WTC11 (cell line): ENCODE measurements around the gene IFI16. TPM values are rescaled to one million over a fixed set of nuclear protein-coding genes. Genes with fewer than 3 reads are reported as not detected.

Source experiments
- ATAC-seq: fragments of 200-7000 bp; cut with Tn5 transposase; 2 replicates; pipeline ENCODE4 v1.10.0; 2021; ENCODE audit warnings: mild to moderate bottlenecking, moderate library complexity
- CTCF ChIA-PET: fragments of 300-600 bp; sonication (Branson Sonifier 250); formaldehyde crosslinking; loops from one replicate; lab custom pipeline; 2021; ENCODE audit warnings: antibody characterized with exemption; lab: Charles Lee
- POLR2A ChIA-PET: fragments of 350-600 bp; sonication (Branson Sonifier 250); formaldehyde crosslinking; loops from one replicate; lab custom pipeline; 2021; ENCODE audit warnings: antibody characterized with exemption; lab: Charles Lee
- DNase-seq: peaks from one replicate; pipeline ENCODE4 v3.0.0; 2021; ENCODE audit warnings: low spot score
- H3K27ac Mint-ChIP-seq: 2 replicates; pipeline ENCODE4 v1.8.0; 2021; ENCODE audit warnings: mixed read lengths
- H3K27me3 Mint-ChIP-seq: 2 replicates; pipeline ENCODE4 v1.8.0; 2021; ENCODE audit warnings: low read depth, mild to moderate bottlenecking, moderate library complexity, mixed read lengths
- H3K36me3 Mint-ChIP-seq: 2 replicates; pipeline ENCODE4 v1.8.0; 2021; ENCODE audit warnings: mixed read lengths
- H3K4me1 Mint-ChIP-seq: 2 replicates; pipeline ENCODE4 v1.8.0; 2022; ENCODE audit warnings: mixed read lengths
- H3K4me3 Mint-ChIP-seq: 2 replicates; pipeline ENCODE4 v1.8.0; 2021; ENCODE audit warnings: mild to moderate bottlenecking, moderate library complexity, mixed read lengths
- H3K9me3 Mint-ChIP-seq: 2 replicates; pipeline ENCODE4 v1.8.0; 2021; ENCODE audit warnings: mixed read lengths
- AFF4 ChIP-seq: sonication (generic); formaldehyde crosslinking; IDR thresholded peaks from 2 replicates; pipeline ENCODE4 v1.8.1; 2023; ENCODE audit warnings: mild to moderate bottlenecking, missing genetic modification reagents, borderline replicate concordance
- ATF3 ChIP-seq: sonication (generic); formaldehyde crosslinking; conservative IDR thresholded peaks from 2 replicates; pipeline ENCODE4 v1.8.1; 2022; ENCODE audit warnings: mild to moderate bottlenecking, missing genetic modification reagents
- CREB1 ChIP-seq: sonication (generic); formaldehyde crosslinking; IDR thresholded peaks from 2 replicates; pipeline ENCODE4 v1.8.0; 2023; ENCODE audit warnings: mild to moderate bottlenecking, missing genetic modification reagents
- FOXJ3 ChIP-seq: sonication (generic); formaldehyde crosslinking; IDR thresholded peaks from 2 replicates; pipeline ENCODE4 v1.9.0; 2021; ENCODE audit warnings: missing genetic modification reagents, mild to moderate bottlenecking, borderline replicate concordance
- GTF2I ChIP-seq: fragments of 250-450 bp; sonication (Bioruptor Pico); conservative IDR thresholded peaks from 2 replicates; pipeline ENCODE4 v1.4.0; 2021; ENCODE audit warnings: mild to moderate bottlenecking
- IRF1 ChIP-seq: sonication (generic); formaldehyde crosslinking; IDR thresholded peaks from 2 replicates; pipeline ENCODE4 v1.8.0; 2023; ENCODE audit warnings: missing genetic modification reagents
- IRF2 ChIP-seq: sonication (generic); formaldehyde crosslinking; IDR thresholded peaks from 2 replicates; pipeline ENCODE4 v1.8.0; 2022; ENCODE audit warnings: low read depth, missing genetic modification reagents, borderline replicate concordance
- JAZF1 ChIP-seq: fragments of 250-450 bp; sonication (Bioruptor Pico); IDR thresholded peaks from 2 replicates; pipeline ENCODE4 v1.9.0; 2021; ENCODE audit warnings: moderate library complexity, mild to moderate bottlenecking, inconsistent platforms
- NR1H2 ChIP-seq: sonication (generic); formaldehyde crosslinking; IDR thresholded peaks from 2 replicates; pipeline ENCODE4 v1.9.0; 2021; ENCODE audit warnings: mild to moderate bottlenecking, moderate library complexity, missing genetic modification reagents
- NR2C2 ChIP-seq: sonication (generic); formaldehyde crosslinking; IDR thresholded peaks from 2 replicates; pipeline ENCODE4 v1.8.0; 2022; ENCODE audit warnings: mild to moderate bottlenecking, missing genetic modification reagents
- NR3C1 ChIP-seq: sonication (generic); formaldehyde crosslinking; conservative IDR thresholded peaks from 2 replicates; pipeline ENCODE4 v1.8.1; 2023; ENCODE audit warnings: low read depth, mild to moderate bottlenecking, missing genetic modification reagents
- OVOL2 ChIP-seq: fragments of 250-450 bp; sonication (Bioruptor Pico); IDR thresholded peaks from 2 replicates; pipeline ENCODE4 v1.9.0; 2021; ENCODE audit warnings: mild to moderate bottlenecking, borderline replicate concordance
- RELA ChIP-seq: sonication (generic); formaldehyde crosslinking; IDR thresholded peaks from 2 replicates; pipeline ENCODE4 v1.8.1; 2022; ENCODE audit warnings: missing genetic modification reagents, mild to moderate bottlenecking, borderline replicate concordance
- RORB ChIP-seq: fragments of 250-450 bp; sonication (Bioruptor Pico); IDR thresholded peaks from 2 replicates; pipeline ENCODE4 v1.9.0; 2021; ENCODE audit warnings: mild to moderate bottlenecking
- ZNF232 ChIP-seq: sonication (generic); formaldehyde crosslinking; IDR thresholded peaks from 2 replicates; pipeline ENCODE4 v1.8.0; 2022; ENCODE audit warnings: mild to moderate bottlenecking, missing genetic modification reagents
- ZNF396 ChIP-seq: fragments of 250-450 bp; sonication (Bioruptor Pico); IDR thresholded peaks from 2 replicates; pipeline ENCODE4 v1.8.0; 2021; ENCODE audit warnings: mild to moderate bottlenecking, moderate library complexity, borderline replicate concordance
- ZNF512 ChIP-seq: sonication (generic); formaldehyde crosslinking; IDR thresholded peaks from 2 replicates; pipeline ENCODE4 v1.8.1; 2022; ENCODE audit warnings: missing genetic modification reagents, borderline replicate concordance
- ZNF671 ChIP-seq: fragments of 250-450 bp; sonication (Bioruptor Pico); IDR thresholded peaks from 2 replicates; pipeline ENCODE4 v1.8.0; 2021; ENCODE audit warnings: mild to moderate bottlenecking
- total RNA-seq: library from RNA; stranded (reverse); gene quantifications from 3 replicates; pipeline ENCODE4 v1.2.3, GENCODE V29; 2021

Gene IFI16
- total RNA-seq, 1 experiment from 2014 or later, result 3.2 TPM

- DNase-seq (no peak), ATAC-seq (no peak)
- Mint-ChIP-seq H3K4me3 (no peak overlapping the region), H3K27me3 (peaks cover 49% of the 10 kb centered on the region)
- POLR2A ChIA-PET, result no interaction called here
- CTCF ChIA-PET, result no interaction called here
- TF ChIP-seq NR3C1, result no peak
- no peak for TF ChIP-seq GTF2I
- TF ChIP-seq IRF2, result no peak
- TF ChIP-seq FOXJ3 (CRISPR knock-in tag), result no peak
- TF ChIP-seq OVOL2, result no peak
- TF ChIP-seq IRF1, result no peak
- TF ChIP-seq, all 79 proteins: peak for 0
- Mint-ChIP-seq H3K27ac (no peak overlapping the region), H3K4me1 (peaks cover 27% of the 10 kb centered on the region), H3K36me3 (no peaks in the 10 kb centered on the region), H3K9me3 (peaks cover 9% of the 10 kb centered on the region; the same call in 1 of the 2 replicates)
These were observed 4.4 kb downstream of the IFI16 start for GRCh38 chr1:159014003-159014571.

GRCh38 chr1:159014851-159015250, 5.1 kb downstream of the IFI16 start:
- Mint-ChIP-seq H3K4me3 (no peak overlapping the region), H3K27ac (no peak overlapping the region), H3K27me3 (peaks cover 43% of the 10 kb centered on the region), H3K36me3 (no peaks in the 10 kb centered on the region), H3K4me1 (peaks cover 23% of the 10 kb centered on the region), H3K9me3 (peaks cover 9% of the 10 kb centered on the region; the same call in 1 of the 2 replicates)
- CTCF ChIA-PET, result no interaction called here
- POLR2A ChIA-PET, result no interaction called here
- no peak for DNase-seq
- no peak for ATAC-seq
- TF ChIP-seq ZNF512 (CRISPR knock-in tag), result no peak
- no peak for TF ChIP-seq ZNF232 (CRISPR knock-in tag)
- TF ChIP-seq ZNF671 (CRISPR knock-in tag), result no peak
- TF ChIP-seq ATF3 (CRISPR knock-in tag), result no peak
- no peak for TF ChIP-seq RELA
- TF ChIP-seq AFF4 (CRISPR knock-in tag), result no peak
- no peak for TF ChIP-seq NR2C2 (CRISPR knock-in tag)
- TF ChIP-seq NR3C1, result no peak
- no peak for TF ChIP-seq RORB (CRISPR knock-in tag)
- TF ChIP-seq JAZF1 (CRISPR knock-in tag), result no peak
- TF ChIP-seq NR1H2 (CRISPR knock-in tag), result no peak

GRCh38 chr1:159015440-159015909, 5.8 kb downstream of the IFI16 start:
- ATAC-seq, result peak; percentile 64
- Mint-ChIP-seq H3K4me3 (no peak overlapping the region), H3K27me3 (peaks cover 40% of the 10 kb centered on the region), H3K27ac (no peak overlapping the region), H3K36me3 (no peaks in the 10 kb centered on the region), H3K9me3 (peaks cover 9% of the 10 kb centered on the region; the same call in 1 of the 2 replicates), H3K4me1 (peaks cover 19% of the 10 kb centered on the region)
- TF ChIP-seq ZNF396 (CRISPR knock-in tag), result no peak
- TF ChIP-seq CREB1 (CRISPR knock-in tag), result no peak
- TF ChIP-seq JAZF1 (CRISPR knock-in tag), result no peak
- TF ChIP-seq ZNF671 (CRISPR knock-in tag), result no peak
- DNase-seq, result no peak
- POLR2A ChIA-PET, result no interaction called here
- CTCF ChIA-PET, result interaction anchor here (1.2 kb wide), 1 partner anchor 10 kb away, joined by 3 read pairs; no protein-coding TSS in a partner anchor
